Liver (tissue), 3 donors: ENCODE data around the gene MRAS.

Experiments used
- ATF3 ChIP-seq: IDR thresholded peaks from 2 replicates; pipeline ENCODE4 v1.6.1; 2016; ENCODE audit warnings: antibody characterized with exemption
- CTCF ChIP-seq: fragments of 150-350 bp; IDR thresholded peaks from 2 replicates; pipeline ENCODE4 v1.5.1; 2017; ENCODE audit warnings: improper control_type of control experiment, low read depth, low read length; ENCODE audit not compliant: missing input control
- EGR1 ChIP-seq, 2 donors: IDR thresholded peaks; 2 replicates each; pipeline ENCODE4 v1.6.1; 2016 to 2018; ENCODE audit warnings: antibody characterized with exemption in 2 of 2, low read depth in 2 of 2
- FOXA1 ChIP-seq: IDR thresholded peaks from 2 replicates; pipeline ENCODE4 v1.6.1; 2016; ENCODE audit warnings: antibody characterized with exemption
- GABPA ChIP-seq, 2 donors: IDR thresholded peaks in 1 of 2; conservative IDR thresholded peaks in 1 of 2; 2 replicates each; pipeline ENCODE4 v1.6.1; 2016; ENCODE audit warnings: antibody characterized with exemption in 2 of 2, mild to moderate bottlenecking in 1 of 2, moderate library complexity in 1 of 2
- JUND ChIP-seq, 2 donors: IDR thresholded peaks; 2 replicates each; pipeline ENCODE4 v1.6.1; 2016; ENCODE audit warnings: antibody characterized with exemption in 2 of 2
- MAX ChIP-seq: IDR thresholded peaks from 2 replicates; pipeline ENCODE4 v1.6.1; 2016; ENCODE audit warnings: antibody characterized with exemption
- RAD21 ChIP-seq, 2 donors: IDR thresholded peaks; 2 replicates each; pipeline ENCODE4 v1.6.1; 2016; ENCODE audit warnings: antibody characterized with exemption in 2 of 2, mild to moderate bottlenecking in 2 of 2
- REST ChIP-seq: IDR thresholded peaks from 2 replicates; pipeline ENCODE4 v1.6.1; 2016; ENCODE audit warnings: antibody characterized with exemption, mild to moderate bottlenecking
- SP1 ChIP-seq: IDR thresholded peaks from 2 replicates; pipeline ENCODE4 v1.6.1; 2018; ENCODE audit warnings: antibody characterized with exemption, mild to moderate bottlenecking
- TAF1 ChIP-seq: conservative IDR thresholded peaks from 2 replicates; pipeline ENCODE4 v1.6.1; 2016; ENCODE audit warnings: antibody characterized with exemption, mild to moderate bottlenecking
- YY1 ChIP-seq: IDR thresholded peaks from 2 replicates; pipeline ENCODE4 v1.6.1; 2016; ENCODE audit warnings: antibody characterized with exemption, mild to moderate bottlenecking
- ZBTB33 ChIP-seq: IDR thresholded peaks from 2 replicates; pipeline ENCODE4 v1.6.1; 2016; ENCODE audit warnings: antibody characterized with exemption
- donor health status: healthy.
- donor health status: healthy.

GRCh38 chr3:138367326-138367850 lies 19.0 kb downstream of the MRAS start:
- no peak for TF ChIP-seq SP1
- TF ChIP-seq RAD21 (IDR thresholded peaks at IDR 0.05) = no peak
- no peak for TF ChIP-seq CTCF
- TF ChIP-seq ATF3 = no peak
- TF ChIP-seq EGR1 (IDR thresholded peaks at IDR 0.05; ENCODE audit: low read depth in 2 of 2) = no peak
- TF ChIP-seq JUND (IDR thresholded peaks at IDR 0.05) = no peak
- TF ChIP-seq TAF1 = no peak
- TF ChIP-seq FOXA1 = no peak
- TF ChIP-seq GABPA (IDR thresholded peaks at IDR 0.05 in 1 of 2, conservative IDR thresholded peaks at IDR 0.05 in 1 of 2) = no peak
- TF ChIP-seq YY1 = no peak
- TF ChIP-seq ZBTB33 = no peak
- no peak for TF ChIP-seq REST
- TF ChIP-seq MAX = no peak
